Common myeloid progenitor, CD34-positive (primary cell): ENCODE data around the gene STAP2.
"Not testable (repeated sequence)": the region's sequence is repeated elsewhere in the genome, so short reads cannot be mapped to it uniquely, and the experiment has no call there.

Experiments used
- CTCF ChIA-PET: fragments of 350-600 bp; sonication (Branson Sonifier 250); formaldehyde crosslinking; loops from one replicate; lab custom pipeline; 2021; ENCODE audit warnings: antibody characterized with exemption; lab: Charles Lee
- POLR2A ChIA-PET: fragments of 350-600 bp; sonication (Branson Sonifier 250); formaldehyde crosslinking; loops from one replicate; lab custom pipeline; 2021; ENCODE audit warnings: antibody characterized with exemption; lab: Charles Lee
- DNase-seq, 3 donors: peaks; one replicate each; pipeline versions ENCODE4 v3.0.0 to v3.0.0-alpha.2; 2013
- H3K27ac ChIP-seq, 2 experiments: 1 replicate in 1 of 2; 2 replicates in 1 of 2; pipeline ENCODE4 v1.7.0; 2013; ENCODE audit warnings: inconsistent platforms in 2 of 2, low read length in 2 of 2, mild to moderate bottlenecking in 2 of 2, low read depth in 1 of 2, moderate library complexity in 1 of 2; ENCODE audit not compliant: severe bottlenecking in 2 of 2, insufficient read depth in 1 of 2, poor library complexity in 1 of 2
- H3K27me3 ChIP-seq, 5 experiments: replicated peaks in 2 of 5; 1 replicate in 3 of 5; 2 replicates in 2 of 5; pipeline versions ENCODE4 v1.6.1 to v1.7.0; 2013; ENCODE audit warnings: low read length in 4 of 5, mild to moderate bottlenecking in 2 of 5, moderate library complexity in 2 of 5, inconsistent platforms in 1 of 5; ENCODE audit not compliant: insufficient read depth in 5 of 5, control insufficient read depth in 4 of 5
- H3K36me3 ChIP-seq, 4 experiments: 1 replicate in 2 of 4; 2 replicates in 2 of 4; pipeline versions ENCODE4 v1.6.1 to v1.7.0; 2013; ENCODE audit warnings: low read length in 3 of 4, control low read depth in 1 of 4, mild to moderate bottlenecking in 1 of 4; ENCODE audit not compliant: control insufficient read depth in 4 of 4, insufficient read depth in 4 of 4
- H3K4me1 ChIP-seq, 4 experiments: 1 replicate in 3 of 4; 2 replicates in 1 of 4; pipeline versions ENCODE4 v1.6.1 to v1.7.1; 2013; ENCODE audit warnings: low read length in 3 of 4, mild to moderate bottlenecking in 3 of 4, control low read depth in 1 of 4, inconsistent platforms in 1 of 4, moderate library complexity in 1 of 4; ENCODE audit not compliant: control insufficient read depth in 4 of 4, insufficient read depth in 4 of 4; ENCODE audit errors: control extremely low read depth in 1 of 4
- H3K4me3 ChIP-seq, 7 experiments: 1 replicate in 4 of 7; 2 replicates in 3 of 7; pipeline versions ENCODE4 v1.5.1 to v1.7.0; 2013; ENCODE audit warnings: mild to moderate bottlenecking in 7 of 7, low read length in 6 of 7, moderate library complexity in 6 of 7, inconsistent platforms in 2 of 7, low read depth in 2 of 7, control low read depth in 1 of 7; ENCODE audit not compliant: insufficient read depth in 4 of 7, control insufficient read depth in 1 of 7; ENCODE audit errors: extremely low read depth in 1 of 7
- H3K9me3 ChIP-seq, 5 experiments: 1 replicate in 4 of 5; 2 replicates in 1 of 5; pipeline versions ENCODE4 v1.6.1 to v1.7.1; 2013; ENCODE audit warnings: low read length in 4 of 5, mild to moderate bottlenecking in 2 of 5, inconsistent platforms in 1 of 5, low read depth in 1 of 5, moderate library complexity in 1 of 5; ENCODE audit not compliant: control insufficient read depth in 4 of 5, insufficient read depth in 2 of 5; ENCODE audit errors: control extremely low read depth in 1 of 5
- WGBS: methylation state at CpG from one replicate; pipeline ENCODE4 v1.1.5; 2013; ENCODE audit not compliant: insufficient coverage; 5-methylcytosine and 5-hydroxymethylcytosine counted together

STAP2 gene

DNA sequence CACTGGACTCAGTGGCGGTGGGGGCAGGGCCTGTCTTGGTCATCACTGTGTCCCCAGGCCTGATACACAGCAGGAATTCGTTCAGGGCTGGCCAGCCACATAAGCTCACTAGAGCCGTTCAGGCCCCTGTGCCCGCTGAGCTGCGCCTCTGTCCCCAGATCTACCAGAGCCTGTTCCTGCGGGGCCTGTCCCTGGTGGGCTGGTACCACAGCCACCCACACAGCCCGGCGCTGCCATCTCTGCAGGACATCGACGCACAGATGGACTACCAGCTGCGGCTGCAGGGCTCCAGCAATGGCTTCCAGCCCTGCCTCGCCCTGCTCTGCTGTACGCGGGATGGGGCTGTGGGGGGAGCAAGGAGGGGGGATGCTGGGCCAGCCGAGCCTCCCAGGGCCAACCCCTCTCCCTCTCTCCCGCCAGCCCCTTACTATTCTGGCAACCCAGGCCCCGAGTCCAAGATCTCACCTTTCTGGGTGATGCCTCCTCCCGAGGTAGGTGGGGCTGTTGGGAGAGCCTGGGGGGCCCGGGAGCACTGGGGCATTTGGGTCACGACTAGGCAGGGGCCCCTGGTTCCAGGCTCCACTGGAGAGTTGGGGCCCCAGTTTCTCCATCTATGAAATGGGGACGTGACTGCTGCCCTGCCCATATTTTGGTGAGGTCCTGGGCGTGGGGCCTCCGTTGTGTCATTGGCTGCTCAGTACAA is 18.6 kb upstream of the STAP2 start:
- H3K36me3 ChIP-seq: peaks cover 0 to 70% (median 42%) of the 10 kb centered on the region in 4 experiments
- no peaks in the 10 kb centered on the region for H3K27me3 ChIP-seq
- H3K4me1 ChIP-seq: peaks cover 0 to 2% (median 0%) of the 10 kb centered on the region in 4 experiments
- no peak for DNase-seq
- POLR2A ChIA-PET: no interaction called here
- no peaks in the 10 kb centered on the region for H3K9me3 ChIP-seq
- H3K27ac ChIP-seq: no peak overlapping the region
- H3K4me3 ChIP-seq: no peak overlapping the region
- CTCF ChIA-PET: interaction anchor here (0.7 to 1.0 kb wide), 2 partner anchors 18 to 90 kb away, joined by 3 read pairs; no protein-coding TSS in a partner anchor
- WGBS: 90% methylated on average over 11 of the region's 23 CpGs

GRCh38 chr19:4354897-4355296 is 16.3 kb upstream of the STAP2 start:
- H3K4me1 ChIP-seq: peaks cover 0 to 2% (median 0%) of the 10 kb centered on the region in 4 experiments
- DNase-seq: no peak
- 96% methylated on average over 16 of the region's 17 CpGs for WGBS
- ChIA-PET POLR2A (no interaction called here), CTCF (interaction anchor here (4.8 kb wide), 1 partner anchor 88 kb away, joined by 62 read pairs; no protein-coding TSS in a partner anchor)
- H3K4me3 ChIP-seq: no peak overlapping the region
- H3K9me3 ChIP-seq: no peaks in the 10 kb centered on the region
- no peak overlapping the region for H3K27ac ChIP-seq
- H3K27me3 ChIP-seq: no peaks in the 10 kb centered on the region
- peaks cover 0 to 57% (median 26%) of the 10 kb centered on the region in 4 experiments for H3K36me3 ChIP-seq

- Histone ChIP-seq H3K36me3 (peaks cover under 1 to 54% (median 20%) of the 10 kb centered on the region in 4 experiments), H3K27ac (no peak overlapping the region), H3K27me3 (no peaks in the 10 kb centered on the region), H3K4me3 (no peak overlapping the region), H3K9me3 (no peaks in the 10 kb centered on the region), H3K4me1 (peaks cover 0 to 2% (median 0%) of the 10 kb centered on the region in 4 experiments)
- no peak for DNase-seq
- ChIA-PET CTCF (interaction anchor here (0.9 to 4.8 kb wide), 4 partner anchors 8 to 87 kb away, joined by 3 to 62 read pairs (median 8); partner anchors contain the start of genes MPND and SHD), POLR2A (no interaction called here)
- 98% methylated on average over 6 of the region's 12 CpGs for WGBS
Observed at GRCh38 chr19:4354282-4354681, 15.7 kb upstream of the STAP2 start.

DNA sequence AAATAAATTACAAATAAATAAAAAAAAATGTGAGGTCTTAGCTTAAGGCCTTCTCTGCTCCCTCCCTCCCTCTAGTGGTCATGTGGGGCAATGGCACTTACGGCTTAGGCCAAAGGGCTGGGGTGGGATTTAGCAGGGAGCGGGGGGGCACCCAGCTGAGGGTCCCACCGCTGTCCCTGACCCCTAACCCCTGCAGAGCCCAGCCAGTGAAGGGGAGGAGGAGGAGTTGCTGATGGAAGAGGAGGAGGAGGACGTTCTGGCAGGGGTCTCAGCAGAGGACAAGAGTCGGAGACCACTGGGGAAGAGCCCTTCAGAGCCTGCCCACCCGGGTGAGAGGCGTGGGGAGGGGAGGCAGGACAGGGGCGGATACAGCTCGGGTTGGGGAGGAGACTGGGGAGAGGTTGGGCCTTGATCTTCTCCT is 14.1 kb upstream of the STAP2 start:
- Histone ChIP-seq H3K4me1 (peaks cover 0 to 2% (median under 1%) of the 10 kb centered on the region in 4 experiments), H3K27me3 (no peaks in the 10 kb centered on the region), H3K27ac (no peak overlapping the region), H3K9me3 (no peaks in the 10 kb centered on the region), H3K36me3 (peaks cover 0 to 43% (median 12%) of the 10 kb centered on the region in 4 experiments), H3K4me3 (no peak overlapping the region)
- DNase-seq: peak; percentile 78 to 89 (median 80)
- ChIA-PET CTCF (interaction anchor here (0.7 to 4.8 kb wide), 18 partner anchors 9 to 195 kb away, joined by 3 to 62 read pairs (median 6); partner anchors contain the start of genes CHAF1A, MPND and SH3GL1), POLR2A (interaction anchor here (1.1 kb wide), 1 partner anchor 85 kb away, joined by 7 read pairs; no protein-coding TSS in a partner anchor)
- 70% methylated on average over 4 of the region's 9 CpGs for WGBS

GRCh38 chr19:4350726-4351125 is 12.1 kb upstream of the STAP2 start:
- H3K27ac ChIP-seq: no peak overlapping the region
- no peak overlapping the region for H3K4me3 ChIP-seq
- 100% methylated on average over 9 of the region's 9 CpGs for WGBS
- peaks cover 0 to 33% (median 8%) of the 10 kb centered on the region in 4 experiments for H3K36me3 ChIP-seq
- CTCF ChIA-PET: interaction anchor here (1.0 to 1.7 kb wide), 2 partner anchors 14 to 83 kb away, joined by 4 to 8 read pairs; no protein-coding TSS in a partner anchor
- H3K9me3 ChIP-seq: no peaks in the 10 kb centered on the region
- H3K4me1 ChIP-seq: peaks cover 0 to 8% (median 5%) of the 10 kb centered on the region in 4 experiments
- no peaks in the 10 kb centered on the region for H3K27me3 ChIP-seq
- POLR2A ChIA-PET: no interaction called here
- DNase-seq: no peak

- Histone ChIP-seq H3K36me3 (peaks cover 0 to 35% (median 10%) of the 10 kb centered on the region in 4 experiments), H3K4me3 (no peak overlapping the region), H3K27ac (no peak overlapping the region), H3K9me3 (no peaks in the 10 kb centered on the region), H3K27me3 (no peaks in the 10 kb centered on the region), H3K4me1 (peaks cover 0 to 8% (median 5%) of the 10 kb centered on the region in 4 experiments)
- WGBS: 96% methylated on average over 8 of the region's 8 CpGs
- DNase-seq: no peak
- ChIA-PET CTCF (interaction anchor here (1.0 to 1.7 kb wide), 2 partner anchors 15 to 83 kb away, joined by 4 to 8 read pairs; no protein-coding TSS in a partner anchor), POLR2A (no interaction called here)
Observed at GRCh38 chr19:4350111-4350510, 11.5 kb upstream of the STAP2 start.

DNA sequence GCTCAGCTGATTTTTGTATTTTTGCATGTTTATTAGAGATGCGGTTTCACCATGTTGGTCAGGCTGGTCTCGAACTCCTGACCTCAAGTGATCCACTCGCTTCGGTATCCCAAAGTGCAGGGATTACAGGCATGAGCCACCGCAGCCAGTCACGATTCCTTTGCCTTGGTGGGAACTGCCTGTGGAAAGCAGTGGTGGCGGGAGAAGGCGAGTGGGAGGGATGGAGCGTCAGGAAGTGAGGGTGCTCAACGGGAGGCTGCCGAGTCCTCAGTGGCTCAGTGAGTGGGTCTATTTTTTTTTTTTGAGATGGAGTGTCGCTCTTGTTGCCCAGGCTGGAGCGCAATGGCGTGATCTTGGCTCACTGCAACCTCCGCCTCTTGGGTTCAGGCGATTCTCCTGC is 10.6 kb upstream of the STAP2 start:
- CTCF ChIA-PET: interaction anchor here (1.7 to 4.4 kb wide), 2 partner anchors 82 kb away, joined by 8 to 19 read pairs; no protein-coding TSS in a partner anchor
- POLR2A ChIA-PET, H3K4me3 ChIP-seq, H3K27ac ChIP-seq, H3K27me3 ChIP-seq, H3K9me3 ChIP-seq, DNase-seq: not testable (repeated sequence)
- 92% methylated on average over 7 of the region's 16 CpGs for WGBS
- Histone ChIP-seq H3K36me3 (peaks cover 0 to 27% (median 7%) of the 10 kb centered on the region in 4 experiments), H3K4me1 (peaks cover 0 to 11% (median 8%) of the 10 kb centered on the region in 4 experiments)
